ENCODE data around the gene IL20. TPM values are rescaled to one million over a fixed set of nuclear protein-coding genes. Genes with fewer than 3 reads are reported as not detected.

The IL20 gene
- polyA plus RNA-seq, 1 donor from 2014 or later = not detected

DNA sequence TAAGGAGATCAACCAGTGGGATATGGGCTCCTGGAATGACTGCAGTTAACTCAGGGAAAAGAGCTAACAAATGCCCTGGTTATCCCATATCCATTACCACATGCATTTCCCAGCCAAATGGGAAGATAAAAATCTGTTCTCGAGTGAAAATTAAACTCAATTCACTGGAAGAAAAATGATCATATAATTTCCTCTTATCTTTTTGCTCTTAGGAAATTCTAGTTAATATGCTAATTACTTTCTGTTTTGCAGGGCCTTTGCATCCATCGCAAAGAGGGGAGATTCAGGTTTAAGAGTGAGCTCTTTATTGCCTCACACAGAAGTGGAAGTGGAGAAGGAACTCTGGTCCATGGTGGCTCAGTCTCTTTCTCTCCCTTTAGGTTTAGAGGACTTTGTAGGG, 28.0 kb downstream of the IL20 start:
- Histone ChIP-seq H3K4me3 (ENCODE audit: low read length) (no peak overlapping the region), H3K9me2 (ENCODE audit: insufficient read depth, low read length) (no peaks in the 10 kb centered on the region), H3K27ac (ENCODE audit: low read length) (no peak overlapping the region), H3F3A (ENCODE audit: insufficient read depth, low read length, poor library complexity, severe bottlenecking) (no peaks in the 10 kb centered on the region), H3K79me2 (replicated peaks; ENCODE audit: insufficient read depth, low read length) (no peaks in the 10 kb centered on the region), H3K27me3 (ENCODE audit: insufficient read depth, low read depth, low read length) (no peaks in the 10 kb centered on the region), H3K9ac (ENCODE audit: low read length) (no peak overlapping the region), H3K9me3 (ENCODE audit: low read length) (no peaks in the 10 kb centered on the region), H3K36me3 (ENCODE audit: insufficient read depth, low read length) (no peaks in the 10 kb centered on the region), H4K20me1 (ENCODE audit: insufficient read depth) (no peaks in the 10 kb centered on the region), H2AFZ (ENCODE audit: low read depth, low read length) (no peak overlapping the region), H3K4me2 (ENCODE audit: low read length) (no peak overlapping the region)
- TF ChIP-seq, protein P1, sequence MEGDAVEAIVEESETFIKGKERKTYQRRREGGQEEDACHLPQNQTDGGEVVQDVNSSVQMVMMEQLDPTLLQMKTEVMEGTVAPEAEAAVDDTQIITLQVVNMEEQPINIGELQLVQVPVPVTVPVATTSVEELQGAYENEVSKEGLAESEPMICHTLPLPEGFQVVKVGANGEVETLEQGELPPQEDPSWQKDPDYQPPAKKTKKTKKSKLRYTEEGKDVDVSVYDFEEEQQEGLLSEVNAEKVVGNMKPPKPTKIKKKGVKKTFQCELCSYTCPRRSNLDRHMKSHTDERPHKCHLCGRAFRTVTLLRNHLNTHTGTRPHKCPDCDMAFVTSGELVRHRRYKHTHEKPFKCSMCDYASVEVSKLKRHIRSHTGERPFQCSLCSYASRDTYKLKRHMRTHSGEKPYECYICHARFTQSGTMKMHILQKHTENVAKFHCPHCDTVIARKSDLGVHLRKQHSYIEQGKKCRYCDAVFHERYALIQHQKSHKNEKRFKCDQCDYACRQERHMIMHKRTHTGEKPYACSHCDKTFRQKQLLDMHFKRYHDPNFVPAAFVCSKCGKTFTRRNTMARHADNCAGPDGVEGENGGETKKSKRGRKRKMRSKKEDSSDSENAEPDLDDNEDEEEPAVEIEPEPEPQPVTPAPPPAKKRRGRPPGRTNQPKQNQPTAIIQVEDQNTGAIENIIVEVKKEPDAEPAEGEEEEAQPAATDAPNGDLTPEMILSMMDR (IDR thresholded peaks at IDR 0.05; ENCODE audit: poor library complexity, severe bottlenecking) = no peak
- TF ChIP-seq, protein P2, sequence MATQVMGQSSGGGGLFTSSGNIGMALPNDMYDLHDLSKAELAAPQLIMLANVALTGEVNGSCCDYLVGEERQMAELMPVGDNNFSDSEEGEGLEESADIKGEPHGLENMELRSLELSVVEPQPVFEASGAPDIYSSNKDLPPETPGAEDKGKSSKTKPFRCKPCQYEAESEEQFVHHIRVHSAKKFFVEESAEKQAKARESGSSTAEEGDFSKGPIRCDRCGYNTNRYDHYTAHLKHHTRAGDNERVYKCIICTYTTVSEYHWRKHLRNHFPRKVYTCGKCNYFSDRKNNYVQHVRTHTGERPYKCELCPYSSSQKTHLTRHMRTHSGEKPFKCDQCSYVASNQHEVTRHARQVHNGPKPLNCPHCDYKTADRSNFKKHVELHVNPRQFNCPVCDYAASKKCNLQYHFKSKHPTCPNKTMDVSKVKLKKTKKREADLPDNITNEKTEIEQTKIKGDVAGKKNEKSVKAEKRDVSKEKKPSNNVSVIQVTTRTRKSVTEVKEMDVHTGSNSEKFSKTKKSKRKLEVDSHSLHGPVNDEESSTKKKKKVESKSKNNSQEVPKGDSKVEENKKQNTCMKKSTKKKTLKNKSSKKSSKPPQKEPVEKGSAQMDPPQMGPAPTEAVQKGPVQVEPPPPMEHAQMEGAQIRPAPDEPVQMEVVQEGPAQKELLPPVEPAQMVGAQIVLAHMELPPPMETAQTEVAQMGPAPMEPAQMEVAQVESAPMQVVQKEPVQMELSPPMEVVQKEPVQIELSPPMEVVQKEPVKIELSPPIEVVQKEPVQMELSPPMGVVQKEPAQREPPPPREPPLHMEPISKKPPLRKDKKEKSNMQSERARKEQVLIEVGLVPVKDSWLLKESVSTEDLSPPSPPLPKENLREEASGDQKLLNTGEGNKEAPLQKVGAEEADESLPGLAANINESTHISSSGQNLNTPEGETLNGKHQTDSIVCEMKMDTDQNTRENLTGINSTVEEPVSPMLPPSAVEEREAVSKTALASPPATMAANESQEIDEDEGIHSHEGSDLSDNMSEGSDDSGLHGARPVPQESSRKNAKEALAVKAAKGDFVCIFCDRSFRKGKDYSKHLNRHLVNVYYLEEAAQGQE (IDR thresholded peaks at IDR 0.05; ENCODE audit: borderline replicate concordance) = no peak
- no peak for TF ChIP-seq EZH2 (IDR thresholded peaks at IDR 0.05; ENCODE audit: borderline replicate concordance, insufficient read depth, low read length, poor library complexity, severe bottlenecking)
- TF ChIP-seq EP300 (conservative IDR thresholded peaks at IDR 0.05; ENCODE audit: poor library complexity, severe bottlenecking) = no peak
- no peak for TF ChIP-seq POLR2AphosphoS5 (IDR thresholded peaks at IDR 0.05)
- TF ChIP-seq MXI1 (conservative IDR thresholded peaks at IDR 0.05; ENCODE audit: poor library complexity, severe bottlenecking) = no peak
- no peak for TF ChIP-seq TAF1 (IDR thresholded peaks at IDR 0.05; ENCODE audit: low read depth)
- TF ChIP-seq SMC3 (conservative IDR thresholded peaks at IDR 0.05; ENCODE audit: poor library complexity) = no peak
- TF ChIP-seq RAD21 (conservative IDR thresholded peaks at IDR 0.05) = no peak

GRCh38 chr1:206895325-206895724, 29.9 kb downstream of the IL20 start:
- H2AFZ ChIP-seq (ENCODE audit: low read depth, low read length) = no peak overlapping the region
- H3K9me3 ChIP-seq (ENCODE audit: low read length) = no peaks in the 10 kb centered on the region
- no peaks in the 10 kb centered on the region for H3F3A ChIP-seq (ENCODE audit: insufficient read depth, low read length, poor library complexity, severe bottlenecking)
- TF ChIP-seq EP300 (conservative IDR thresholded peaks at IDR 0.05; ENCODE audit: poor library complexity, severe bottlenecking) (no peak), RAD21 (conservative IDR thresholded peaks at IDR 0.05) (no peak), TAF1 (IDR thresholded peaks at IDR 0.05; ENCODE audit: low read depth) (no peak), EZH2 (IDR thresholded peaks at IDR 0.05; ENCODE audit: borderline replicate concordance, insufficient read depth, low read length, poor library complexity, severe bottlenecking) (no peak), MXI1 (conservative IDR thresholded peaks at IDR 0.05; ENCODE audit: poor library complexity, severe bottlenecking) (no peak), POLR2AphosphoS5 (IDR thresholded peaks at IDR 0.05) (no peak), SMC3 (conservative IDR thresholded peaks at IDR 0.05; ENCODE audit: poor library complexity) (no peak)
- TF ChIP-seq, protein P1 (IDR thresholded peaks at IDR 0.05; ENCODE audit: poor library complexity, severe bottlenecking) = no peak
- TF ChIP-seq, protein P2 (IDR thresholded peaks at IDR 0.05; ENCODE audit: borderline replicate concordance) = no peak
- H3K9ac ChIP-seq (ENCODE audit: low read length) = no peak overlapping the region
- no peak overlapping the region for H3K27ac ChIP-seq (ENCODE audit: low read length)
- no peaks in the 10 kb centered on the region for H3K79me2 ChIP-seq (replicated peaks; ENCODE audit: insufficient read depth, low read length)
- H3K4me3 ChIP-seq (ENCODE audit: low read length) = no peak overlapping the region
- H3K27me3 ChIP-seq (ENCODE audit: insufficient read depth, low read depth, low read length) = no peaks in the 10 kb centered on the region
- no peaks in the 10 kb centered on the region for H3K9me2 ChIP-seq (ENCODE audit: insufficient read depth, low read length)
- no peaks in the 10 kb centered on the region for H3K36me3 ChIP-seq (ENCODE audit: insufficient read depth, low read length)
- no peaks in the 10 kb centered on the region for H4K20me1 ChIP-seq (ENCODE audit: insufficient read depth)
- H3K4me2 ChIP-seq (ENCODE audit: low read length) = no peak overlapping the region
